ENCODE measurements around the gene NUDT3.
A peak's percentile ranks its signal among the peaks of the same experiment; 100 is the strongest.

NUDT3 gene

GRCh38 chr6:34235307-34236130 is 156.9 kb downstream of the NUDT3 start:
- peak overlapping the region; percentile 13 for H3K4me3 ChIP-seq (ENCODE audit: control insufficient read depth, low read depth, low read length)

GRCh38 chr6:34234667-34235306 is 157.7 kb downstream of the NUDT3 start:
- H3K4me3 ChIP-seq (ENCODE audit: control insufficient read depth, low read depth, low read length): no peak overlapping the region
- no peak for TF ChIP-seq CTCF (conservative IDR thresholded peaks at IDR 0.05; ENCODE audit: control insufficient read depth, insufficient read depth, low read depth, low read length)
- no peak for DNase-seq (ENCODE audit: low read depth)

More at GRCh38 chr6:34235307-34236130, 156.9 kb downstream of the NUDT3 start:
- DNase-seq (ENCODE audit: low read depth): peak; percentile 85
- TF ChIP-seq CTCF (conservative IDR thresholded peaks at IDR 0.05; ENCODE audit: control insufficient read depth, insufficient read depth, low read depth, low read length): no peak

GRCh38 chr6:34233867-34234266 is 158.6 kb downstream of the NUDT3 start:
- no peak for TF ChIP-seq CTCF (conservative IDR thresholded peaks at IDR 0.05; ENCODE audit: control insufficient read depth, insufficient read depth, low read depth, low read length)
- H3K4me3 ChIP-seq (ENCODE audit: control insufficient read depth, low read depth, low read length): no peak overlapping the region

GRCh38 chr6:34232901-34233300 is 159.6 kb downstream of the NUDT3 start:
- peak; percentile 46 for DNase-seq (ENCODE audit: low read depth)
- TF ChIP-seq CTCF (conservative IDR thresholded peaks at IDR 0.05; ENCODE audit: control insufficient read depth, insufficient read depth, low read depth, low read length): no peak
- H3K4me3 ChIP-seq (ENCODE audit: control insufficient read depth, low read depth, low read length): no peak overlapping the region

More at GRCh38 chr6:34233867-34234266, 158.6 kb downstream of the NUDT3 start:
- DNase-seq (ENCODE audit: low read depth): no peak

GRCh38 chr6:34231566-34232336 is 160.7 kb downstream of the NUDT3 start:
- DNase-seq (ENCODE audit: low read depth): no peak
- TF ChIP-seq CTCF (conservative IDR thresholded peaks at IDR 0.05; ENCODE audit: control insufficient read depth, insufficient read depth, low read depth, low read length): no peak
- H3K4me3 ChIP-seq (ENCODE audit: control insufficient read depth, low read depth, low read length): no peak overlapping the region

- no peak for DNase-seq (ENCODE audit: low read depth)
- no peak overlapping the region for H3K4me3 ChIP-seq (ENCODE audit: control insufficient read depth, low read depth, low read length)
- no peak for TF ChIP-seq CTCF (conservative IDR thresholded peaks at IDR 0.05; ENCODE audit: control insufficient read depth, insufficient read depth, low read depth, low read length)
These were observed 161.7 kb downstream of the NUDT3 start for GRCh38 chr6:34230653-34231371.
